GM18505 (cell line): ENCODE data around the gene TP53BP2.
"Not testable (repeated sequence)": the region's sequence is repeated elsewhere in the genome, so short reads cannot be mapped to it uniquely, and the experiment has no call there.

Source experiments
- ATAC-seq: cut with Tn5 transposase; IDR thresholded peaks from one replicate; pipeline ENCODE4 v1.9.1; 2021; ENCODE audit not compliant: unreplicated experiment
- POLR2A ChIP-seq: IDR thresholded peaks from 4 replicates; pipeline ENCODE4 v1.6.1; 2011; ENCODE audit warnings: borderline replicate concordance; ENCODE audit not compliant: insufficient read depth, insufficient read length; ENCODE audit errors: extremely low read depth

TP53BP2 gene

DNA sequence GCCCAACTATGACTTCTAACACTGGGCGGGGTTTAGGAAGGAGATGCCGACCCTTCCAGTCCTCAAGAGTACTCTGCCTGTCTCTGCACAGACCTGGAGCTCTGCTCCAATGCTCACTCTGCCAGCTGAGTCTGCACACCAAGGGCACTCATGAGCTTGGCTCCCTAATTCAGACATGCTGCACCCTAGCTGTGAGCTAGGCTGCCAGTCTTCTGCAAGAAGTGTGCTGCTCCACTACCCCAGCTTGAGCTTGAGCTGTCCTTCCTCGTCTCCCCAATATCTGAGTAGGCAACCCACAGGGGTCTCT lies 13.2 kb downstream of the TP53BP2 start:
- TF ChIP-seq POLR2A: no peak
- no peak for ATAC-seq

DNA sequence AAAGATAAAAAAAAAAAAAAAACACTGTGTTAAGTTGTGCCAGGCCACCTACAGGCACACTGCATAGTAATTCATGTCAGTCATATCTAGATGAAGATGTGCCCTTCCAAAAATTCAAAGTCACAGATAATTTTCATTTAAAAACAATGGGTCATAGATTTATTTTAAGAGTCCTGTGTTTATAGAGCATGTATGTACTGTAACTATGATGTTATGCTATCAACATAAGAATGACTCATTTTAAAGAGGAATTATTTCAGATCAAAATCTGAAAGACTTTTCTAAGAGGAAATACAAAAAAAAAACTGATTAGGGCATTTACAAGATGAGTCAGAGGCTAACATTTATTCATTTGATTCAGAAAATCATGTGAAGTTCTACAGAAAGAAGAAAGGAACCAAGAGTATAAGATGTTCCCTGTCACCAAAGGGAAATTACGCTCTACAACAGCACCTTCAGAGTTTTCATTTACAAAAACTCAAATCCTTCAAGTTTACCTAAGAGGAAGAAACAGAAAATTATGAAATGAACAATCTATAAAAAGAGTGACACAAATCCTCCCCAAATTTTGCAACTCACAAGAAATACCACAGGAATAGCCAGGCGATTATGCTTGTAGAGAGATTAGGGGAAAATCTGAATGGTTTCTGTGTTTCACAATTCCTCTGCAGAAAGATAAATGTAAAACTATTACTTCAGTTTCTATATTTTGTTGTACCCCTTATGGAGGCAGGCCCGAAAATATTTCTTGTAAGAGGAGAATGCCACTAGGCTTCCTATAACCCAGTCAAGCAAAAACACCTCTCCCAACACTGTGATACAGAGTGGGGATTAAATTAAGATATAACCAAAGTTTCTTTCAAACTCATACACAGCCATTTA lies 13.8 kb downstream of the TP53BP2 start:
- TF ChIP-seq POLR2A: no peak
- no peak for ATAC-seq

DNA sequence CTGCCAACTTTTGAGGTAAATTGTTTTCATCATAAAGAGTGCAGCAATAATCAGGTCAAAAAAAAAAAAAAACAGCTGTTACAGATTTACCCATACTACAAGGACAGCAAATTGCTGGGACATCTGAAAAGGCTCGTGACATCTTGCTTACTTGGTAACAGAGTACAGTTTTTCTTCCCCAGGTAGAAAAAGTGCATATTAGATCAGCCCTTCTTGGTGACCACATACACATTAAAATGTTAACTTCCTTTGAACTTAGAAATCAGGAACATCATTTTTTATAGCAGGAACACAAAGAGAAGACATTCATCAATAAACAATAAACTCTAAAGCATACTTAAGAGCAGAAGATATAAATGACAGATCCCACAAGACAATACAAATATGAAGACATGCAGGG lies 16.1 kb downstream of the TP53BP2 start:
- no peak for TF ChIP-seq POLR2A
- no peak for ATAC-seq

DNA sequence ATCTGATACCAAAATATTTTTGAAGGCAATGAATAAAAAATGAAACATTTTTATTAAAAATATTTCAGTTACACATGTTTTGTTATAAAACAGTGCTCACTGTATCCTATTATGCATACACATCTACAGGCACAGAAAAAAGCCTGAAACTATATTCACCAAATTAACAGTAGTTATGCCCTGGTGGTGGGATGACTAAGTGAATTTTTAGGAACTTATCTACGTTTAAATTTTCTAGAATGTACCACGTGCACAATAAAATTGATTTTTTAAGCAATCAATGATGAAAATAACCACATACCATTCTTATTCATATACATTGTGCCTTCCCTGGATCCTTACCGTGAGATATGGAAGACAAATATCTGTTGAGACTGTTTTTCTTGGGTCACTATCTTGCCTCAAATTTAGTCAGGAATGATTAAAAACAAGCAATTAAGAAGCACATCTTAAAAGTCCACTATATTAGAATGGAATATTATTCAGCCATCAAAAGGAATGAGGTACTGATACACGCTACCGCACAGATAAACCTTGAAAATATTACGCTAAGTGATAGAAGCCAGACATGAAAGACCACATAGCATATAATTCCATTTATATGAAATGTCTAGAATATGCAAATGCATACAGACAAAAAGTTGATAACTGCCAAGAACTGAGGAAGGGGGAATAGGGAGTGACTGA lies 17.4 kb downstream of the TP53BP2 start:
- no peak for TF ChIP-seq POLR2A
- no peak for ATAC-seq

DNA sequence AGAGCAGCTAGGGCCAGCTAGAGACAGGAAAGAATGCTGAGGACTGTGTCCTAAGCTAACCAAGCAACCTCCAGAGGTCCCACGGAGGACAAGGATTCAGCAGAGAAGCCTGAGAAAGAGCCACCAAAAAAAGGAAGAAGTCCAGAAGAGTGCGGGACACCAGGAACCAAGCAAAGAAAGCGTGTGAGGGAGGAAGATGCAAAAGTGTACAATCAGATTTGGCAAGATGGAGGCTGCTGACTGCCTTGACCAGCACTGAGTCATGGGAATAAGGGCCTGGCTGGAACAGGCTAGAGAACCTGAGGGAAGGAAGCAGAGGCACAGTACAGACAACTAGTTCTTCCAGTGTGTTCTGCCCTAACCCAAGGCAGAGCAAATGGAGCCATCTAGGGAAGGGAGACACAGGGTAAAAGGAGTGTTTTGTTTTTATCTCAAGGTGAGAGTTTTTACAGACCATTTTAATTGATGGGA lies 18.5 kb downstream of the TP53BP2 start:
- no peak for TF ChIP-seq POLR2A
- ATAC-seq: no peak

DNA sequence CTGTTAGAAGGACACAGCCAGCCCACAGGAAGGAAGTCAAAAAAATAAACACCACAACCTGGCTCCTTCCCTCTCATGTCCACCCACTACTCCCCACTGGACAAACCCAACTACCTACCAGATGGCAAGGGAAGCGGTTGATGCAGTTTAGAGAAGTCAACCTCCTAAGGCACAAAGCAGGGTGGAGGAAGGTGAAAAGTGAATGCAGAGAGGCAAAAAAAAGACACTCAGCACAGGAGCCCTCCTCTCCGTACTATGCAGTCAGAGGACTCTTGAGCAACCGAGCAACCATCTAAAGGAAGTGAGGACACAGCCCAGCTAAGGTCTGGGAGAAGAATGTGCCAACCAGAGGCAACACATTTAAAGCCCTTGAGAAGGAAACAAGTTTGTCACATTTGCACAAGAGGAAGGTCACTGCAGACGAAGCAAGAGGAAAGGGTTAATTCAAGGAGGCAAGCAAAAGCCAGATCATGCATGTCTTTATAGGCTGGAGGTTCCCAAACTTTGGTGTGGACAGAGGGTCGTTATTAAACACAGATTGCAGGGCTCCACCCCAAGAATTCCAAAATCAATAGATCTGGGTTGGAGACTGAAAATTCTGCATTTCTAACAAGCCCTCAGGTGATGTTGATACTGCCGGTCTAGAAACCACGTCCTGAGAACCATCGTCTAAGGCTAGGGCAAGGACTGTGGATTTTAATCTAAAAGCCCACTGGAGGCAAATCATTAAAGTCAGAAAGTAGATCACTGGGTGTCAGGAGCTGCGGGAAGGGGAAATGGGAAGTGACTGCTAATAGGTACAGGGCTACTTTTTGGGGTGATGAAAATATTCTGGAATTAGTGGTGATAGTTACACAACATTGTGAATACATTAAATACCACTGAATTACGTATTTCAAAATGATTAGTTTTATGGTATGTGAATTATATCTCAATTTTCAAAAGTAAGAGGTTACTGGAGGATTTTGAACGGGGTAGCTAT lies 19.7 kb downstream of the TP53BP2 start:
- ATAC-seq: no peak
- no peak for TF ChIP-seq POLR2A

DNA sequence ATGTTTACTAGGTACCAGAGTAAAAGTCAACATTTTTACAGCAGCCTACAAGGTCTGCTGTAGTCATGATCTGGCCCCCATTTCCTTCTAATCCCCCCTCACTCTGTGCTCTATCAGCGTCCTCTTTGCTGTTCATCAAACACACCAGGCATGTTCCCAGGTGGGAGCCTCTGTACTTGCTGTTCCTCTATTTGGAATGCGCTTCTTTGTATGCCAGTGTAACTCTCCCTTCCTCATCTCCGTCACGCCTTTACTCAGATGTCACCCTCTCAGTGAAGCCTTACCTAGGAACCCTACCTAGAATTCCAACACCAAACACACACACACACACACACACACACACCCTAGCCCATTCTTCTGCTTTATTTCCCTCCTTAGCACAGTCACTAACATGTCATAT lies 21.0 kb downstream of the TP53BP2 start:
- no peak for TF ChIP-seq POLR2A
- no peak for ATAC-seq

DNA sequence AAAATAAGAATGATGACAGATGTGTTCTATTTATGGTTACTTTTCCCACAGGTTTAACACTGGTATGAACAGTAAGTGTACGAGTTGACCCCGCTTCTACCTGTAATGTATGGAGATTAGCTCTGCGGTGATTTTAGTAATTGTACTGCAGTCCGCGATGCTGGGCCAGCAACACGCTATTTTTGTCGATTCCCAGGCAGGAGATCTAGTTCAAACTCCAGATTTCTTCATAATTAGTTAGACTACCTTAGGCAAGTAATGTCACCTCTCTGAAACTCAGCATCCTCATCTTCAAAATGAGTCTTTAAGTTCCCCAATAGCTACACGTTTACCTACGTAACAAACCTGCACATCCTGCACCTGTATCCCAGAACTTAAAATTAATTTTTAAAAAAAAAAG lies 21.5 kb downstream of the TP53BP2 start:
- TF ChIP-seq POLR2A: no peak
- ATAC-seq: no peak

DNA sequence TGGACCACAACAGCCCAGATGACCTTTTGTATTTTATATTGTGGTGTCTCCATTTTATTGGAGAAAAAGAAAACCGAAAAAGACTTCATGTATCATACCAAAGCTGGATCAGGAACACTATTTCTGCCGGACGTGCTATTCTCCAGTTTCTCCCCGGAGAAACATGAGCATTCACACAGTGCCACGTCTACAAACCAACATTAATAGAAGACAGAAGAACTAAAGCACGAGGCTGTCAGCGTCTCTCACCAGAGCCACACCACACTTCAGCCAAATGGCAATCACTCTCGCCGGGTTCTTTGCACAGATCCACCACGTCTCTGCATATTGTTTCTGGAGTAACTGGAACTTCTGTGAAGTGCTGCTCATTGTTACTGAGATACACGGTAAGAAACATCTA lies 24.8 kb downstream of the TP53BP2 start:
- no peak for TF ChIP-seq POLR2A
- ATAC-seq: no peak

DNA sequence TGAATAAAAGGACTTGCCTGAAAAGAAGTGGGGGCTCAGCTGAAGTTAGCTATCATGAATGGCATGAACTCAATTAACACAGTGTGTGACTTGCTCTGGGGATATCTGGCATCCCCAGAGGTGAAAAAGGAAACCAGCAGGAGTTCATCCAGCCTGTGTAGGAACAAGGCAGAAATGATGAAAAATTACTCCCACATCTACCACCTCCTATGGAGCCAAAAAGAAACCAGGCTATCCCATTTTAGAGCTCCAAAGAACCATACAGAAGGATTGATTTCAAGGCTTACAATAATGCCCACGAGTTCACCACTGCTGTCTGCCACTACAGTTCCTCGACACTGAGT lies 25.3 kb downstream of the TP53BP2 start:
- no peak for TF ChIP-seq POLR2A
- ATAC-seq: no peak

DNA sequence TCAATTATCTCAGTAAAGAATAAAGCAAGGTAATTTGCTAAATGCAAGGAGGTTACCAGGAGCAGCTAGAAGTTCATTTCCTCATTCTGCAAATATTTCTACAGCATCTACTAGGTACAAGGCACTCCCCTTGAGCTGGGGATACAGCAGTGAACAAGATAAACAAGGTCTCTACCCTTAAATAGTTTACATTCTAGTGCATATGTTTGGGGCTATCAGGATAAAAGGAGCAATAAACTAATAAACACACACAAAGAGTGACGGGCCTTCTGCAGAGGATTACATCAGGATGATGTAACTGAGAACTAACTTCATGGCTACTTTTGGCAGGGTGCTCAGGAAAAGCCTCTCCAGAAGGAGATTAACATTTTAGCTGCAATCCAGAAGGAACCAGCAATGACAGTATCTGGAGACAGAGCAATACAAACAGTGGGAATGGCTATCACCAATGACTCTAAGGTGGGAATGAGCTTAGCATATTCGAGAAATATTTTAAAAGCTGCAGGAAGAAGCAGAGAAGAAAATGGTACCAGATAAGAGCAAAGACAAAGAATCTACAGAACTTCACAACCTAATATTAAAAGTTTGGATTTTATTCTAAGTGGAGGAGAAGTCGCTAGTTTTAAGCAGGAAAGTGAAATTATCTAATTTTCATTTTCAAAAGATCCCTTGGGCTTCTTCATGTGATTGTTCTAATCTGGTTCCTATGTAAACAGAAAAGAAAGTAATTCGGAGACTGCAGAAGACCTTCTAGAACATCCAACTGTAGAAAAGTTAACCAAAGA lies 25.8 kb downstream of the TP53BP2 start:
- no peak for ATAC-seq

DNA sequence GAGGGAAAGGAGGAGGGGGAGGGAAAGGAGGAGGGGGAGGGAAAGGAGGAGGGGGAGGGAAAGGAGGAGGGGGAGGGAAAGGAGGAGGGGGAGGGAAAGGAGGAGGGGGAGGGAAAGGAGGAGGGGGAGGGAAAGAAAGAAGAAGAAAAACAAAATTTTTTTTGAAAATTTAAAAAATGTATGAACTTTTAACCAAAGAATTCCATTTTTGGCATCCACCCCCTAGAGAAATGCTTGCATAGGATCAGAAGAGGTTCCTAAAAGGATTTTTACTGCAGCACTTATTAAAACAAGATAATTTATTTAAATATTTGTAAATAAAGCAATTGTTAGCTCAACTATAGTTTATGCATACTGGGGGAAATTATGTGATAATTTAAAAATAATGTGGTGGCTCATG lies 28.5 kb downstream of the TP53BP2 start:
- ATAC-seq: not testable (repeated sequence)

More for the DNA sequence above, 25.8 kb downstream of the TP53BP2 start:
- TF ChIP-seq POLR2A: no peak

DNA sequence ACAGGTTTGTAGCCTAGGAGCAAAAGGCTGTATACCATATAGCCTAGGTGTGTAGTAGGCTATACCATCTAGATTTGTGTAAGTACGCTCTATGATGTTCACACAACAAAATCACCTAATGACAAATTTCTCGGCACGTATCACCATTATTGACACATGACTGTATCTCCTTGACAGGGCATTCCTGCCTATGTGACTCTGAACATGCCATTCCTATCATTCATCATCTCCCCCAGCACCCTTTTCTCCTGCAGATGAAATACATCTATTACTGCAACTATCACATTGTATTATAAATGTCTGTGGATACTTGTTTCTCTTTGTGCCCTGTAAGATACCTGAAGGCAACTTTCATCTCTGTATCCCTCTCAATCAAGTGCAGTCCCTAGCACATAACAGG lies 29.9 kb downstream of the TP53BP2 start:
- no peak for TF ChIP-seq POLR2A
- ATAC-seq: no peak
